Measurements from ENCODE around the gene KLHDC10.
"Not testable (repeated sequence)": the region's sequence is repeated elsewhere in the genome, so short reads cannot be mapped to it uniquely, and the experiment has no call there.

KLHDC10 gene

DNA sequence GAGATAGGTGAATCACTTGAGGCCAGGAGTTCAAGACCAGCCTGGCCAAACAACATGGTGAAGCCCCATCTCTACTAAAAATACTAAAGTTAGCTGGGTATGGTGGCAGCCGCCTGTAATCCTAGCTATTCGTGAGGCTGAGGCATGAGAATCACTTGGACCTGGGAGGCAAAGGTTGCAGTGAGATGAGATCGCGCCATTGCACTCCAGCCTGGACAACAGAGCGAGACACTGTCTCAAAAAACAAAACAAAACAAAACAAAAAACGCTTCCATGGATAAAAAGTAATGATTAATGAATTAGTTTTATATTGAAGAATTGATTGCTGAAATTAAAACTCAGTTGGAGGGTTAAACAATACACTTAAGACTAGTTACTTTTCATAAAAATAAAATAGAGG, 32.3 kb downstream of the KLHDC10 start:
- no peak for DNase-seq (ENCODE audit: low spot score)
- TF ChIP-seq, protein P1, sequence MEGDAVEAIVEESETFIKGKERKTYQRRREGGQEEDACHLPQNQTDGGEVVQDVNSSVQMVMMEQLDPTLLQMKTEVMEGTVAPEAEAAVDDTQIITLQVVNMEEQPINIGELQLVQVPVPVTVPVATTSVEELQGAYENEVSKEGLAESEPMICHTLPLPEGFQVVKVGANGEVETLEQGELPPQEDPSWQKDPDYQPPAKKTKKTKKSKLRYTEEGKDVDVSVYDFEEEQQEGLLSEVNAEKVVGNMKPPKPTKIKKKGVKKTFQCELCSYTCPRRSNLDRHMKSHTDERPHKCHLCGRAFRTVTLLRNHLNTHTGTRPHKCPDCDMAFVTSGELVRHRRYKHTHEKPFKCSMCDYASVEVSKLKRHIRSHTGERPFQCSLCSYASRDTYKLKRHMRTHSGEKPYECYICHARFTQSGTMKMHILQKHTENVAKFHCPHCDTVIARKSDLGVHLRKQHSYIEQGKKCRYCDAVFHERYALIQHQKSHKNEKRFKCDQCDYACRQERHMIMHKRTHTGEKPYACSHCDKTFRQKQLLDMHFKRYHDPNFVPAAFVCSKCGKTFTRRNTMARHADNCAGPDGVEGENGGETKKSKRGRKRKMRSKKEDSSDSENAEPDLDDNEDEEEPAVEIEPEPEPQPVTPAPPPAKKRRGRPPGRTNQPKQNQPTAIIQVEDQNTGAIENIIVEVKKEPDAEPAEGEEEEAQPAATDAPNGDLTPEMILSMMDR (conservative IDR thresholded peaks at IDR 0.05; ENCODE audit: low read depth) = no peak
- ChIA-PET POLR2A (ENCODE audit: low non-redundant PET) (no interaction called here), CTCF (no interaction called here)
- H3K27ac ChIP-seq = no peak overlapping the region

DNA sequence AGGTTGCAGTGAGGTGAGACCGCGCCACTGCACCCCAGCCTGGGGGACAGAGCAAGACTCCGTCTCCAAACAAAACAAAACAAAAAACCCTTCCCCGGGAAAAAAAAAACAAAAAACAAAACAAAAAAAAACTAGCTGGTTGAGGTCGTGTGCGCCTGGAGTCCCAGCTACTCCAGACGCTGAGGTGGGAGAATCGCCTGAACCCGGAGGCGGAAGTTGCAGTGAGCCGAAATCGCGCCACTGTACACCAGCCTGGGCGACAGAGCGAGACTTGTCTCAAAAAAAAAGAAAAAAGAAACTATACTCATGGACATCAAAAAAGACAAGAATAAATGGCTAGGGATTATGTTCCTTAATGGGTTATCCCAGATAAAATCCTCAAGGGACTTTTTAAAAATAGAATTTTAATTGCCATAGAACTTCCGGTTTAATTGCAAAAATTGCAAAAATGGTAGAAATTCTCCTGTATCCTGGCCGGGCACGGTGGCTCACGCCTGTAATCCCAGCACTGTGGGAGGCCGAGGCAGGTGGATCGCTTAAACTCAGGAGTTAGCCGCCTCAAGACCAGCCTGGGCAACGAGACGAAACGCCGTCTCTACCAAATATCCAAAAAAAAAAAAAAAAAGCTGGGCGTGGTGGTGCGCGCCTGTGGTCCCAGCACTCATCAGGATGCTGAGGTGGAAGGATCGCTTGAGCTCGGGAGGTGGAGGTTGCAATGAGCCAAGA, 37.8 kb downstream of the KLHDC10 start:
- POLR2A ChIA-PET (ENCODE audit: low non-redundant PET) = interaction anchor here (0.7 kb wide), 1 partner anchor 32 kb away, joined by 3 read pairs; no protein-coding TSS in a partner anchor
- CTCF ChIA-PET = no interaction called here
- no peak overlapping the region for H3K27ac ChIP-seq
- TF ChIP-seq, protein P1 (conservative IDR thresholded peaks at IDR 0.05; ENCODE audit: low read depth) = no peak
- no peak for DNase-seq (ENCODE audit: low spot score)

DNA sequence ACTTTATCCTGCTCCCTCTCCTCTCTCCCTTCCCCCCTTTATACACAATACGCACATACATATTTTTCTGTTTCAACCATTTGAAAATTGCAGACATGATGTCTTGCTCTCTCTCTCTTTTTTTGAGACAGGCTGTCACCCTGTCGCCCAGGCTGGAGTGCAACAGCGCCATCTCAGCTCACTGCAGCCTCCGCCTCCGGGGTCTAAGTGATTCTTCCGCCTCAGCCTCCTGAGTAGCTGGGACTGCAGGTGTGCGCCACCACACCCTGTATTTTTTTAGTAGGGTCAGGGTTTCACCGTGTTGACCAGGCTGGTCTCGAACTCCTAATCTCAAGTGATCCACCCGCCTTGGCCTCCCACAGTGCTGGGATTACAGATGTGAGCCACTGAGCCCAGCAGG, 38.5 kb downstream of the KLHDC10 start:
- no peak overlapping the region for H3K27ac ChIP-seq
- POLR2A ChIA-PET (ENCODE audit: low non-redundant PET) = no interaction called here
- no peak for DNase-seq (ENCODE audit: low spot score)
- TF ChIP-seq, protein P1 (conservative IDR thresholded peaks at IDR 0.05; ENCODE audit: low read depth) = no peak
- CTCF ChIA-PET = interaction anchor here (0.6 kb wide), 1 partner anchor 444 kb away, joined by 3 read pairs; no protein-coding TSS in a partner anchor

DNA sequence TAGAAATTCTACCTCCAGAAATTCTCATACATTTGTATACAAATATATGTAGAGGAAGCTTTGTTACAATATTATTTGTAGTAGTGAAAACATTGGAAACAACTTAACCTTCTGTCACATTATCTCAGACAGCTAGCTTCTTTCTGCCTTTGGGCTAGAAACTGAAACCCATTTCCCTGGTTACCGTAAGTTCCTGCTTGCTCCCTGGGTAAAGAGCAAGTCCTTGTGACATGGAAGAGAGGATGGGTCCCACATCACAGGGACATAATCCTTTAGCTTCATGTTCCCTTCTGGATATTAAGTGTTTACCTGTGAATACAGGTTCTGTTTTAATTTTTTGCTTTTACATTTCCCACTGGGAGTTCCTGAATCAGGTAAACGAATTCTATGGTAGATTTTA, 41.8 kb downstream of the KLHDC10 start:
- TF ChIP-seq, protein P1 (conservative IDR thresholded peaks at IDR 0.05; ENCODE audit: low read depth) = no peak
- no peak overlapping the region for H3K27ac ChIP-seq
- POLR2A ChIA-PET (ENCODE audit: low non-redundant PET) = no interaction called here
- DNase-seq (ENCODE audit: low spot score) = no peak
- CTCF ChIA-PET = interaction anchor here (0.7 kb wide), 1 partner anchor 623 kb away, joined by 3 read pairs; no protein-coding TSS in a partner anchor

DNA sequence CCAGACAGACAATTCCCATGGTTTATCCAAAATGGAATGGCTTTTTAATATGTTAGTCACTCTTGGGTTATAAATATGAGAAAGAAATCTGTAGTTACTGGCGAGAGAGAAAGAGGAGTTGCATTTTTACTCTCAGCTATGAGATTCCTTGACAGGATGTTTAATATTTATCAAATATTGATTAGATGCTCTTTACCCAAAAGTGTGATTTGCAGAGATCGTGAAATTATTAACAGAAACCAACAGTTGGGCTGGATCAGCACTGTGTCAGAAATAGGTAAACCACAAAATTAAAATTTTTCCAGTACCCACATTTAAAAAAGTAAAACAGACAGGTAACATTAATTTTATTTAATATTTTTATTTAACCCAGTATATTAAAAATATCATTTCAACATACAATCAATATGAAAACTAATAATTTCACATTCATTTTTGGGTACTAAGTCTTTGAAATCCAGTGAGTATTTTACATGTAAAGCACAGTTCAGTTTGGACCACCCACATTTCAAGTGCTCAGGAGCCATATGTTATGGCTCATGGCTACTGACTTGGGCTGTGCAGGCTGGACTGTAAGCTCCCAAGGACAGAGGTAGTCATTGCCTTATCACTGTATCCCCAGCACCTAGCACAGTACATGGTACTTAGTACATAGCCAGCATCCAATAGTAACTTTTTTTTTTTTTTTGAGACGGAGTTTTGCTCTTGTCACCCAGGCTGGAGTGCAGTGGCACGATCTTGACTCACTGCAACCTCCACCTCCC, 42.5 kb downstream of the KLHDC10 start:
- DNase-seq (ENCODE audit: low spot score) = no peak
- H3K27ac ChIP-seq = no peak overlapping the region
- POLR2A ChIA-PET (ENCODE audit: low non-redundant PET) = no interaction called here
- TF ChIP-seq, protein P1 (conservative IDR thresholded peaks at IDR 0.05; ENCODE audit: low read depth) = no peak
- CTCF ChIA-PET = no interaction called here

DNA sequence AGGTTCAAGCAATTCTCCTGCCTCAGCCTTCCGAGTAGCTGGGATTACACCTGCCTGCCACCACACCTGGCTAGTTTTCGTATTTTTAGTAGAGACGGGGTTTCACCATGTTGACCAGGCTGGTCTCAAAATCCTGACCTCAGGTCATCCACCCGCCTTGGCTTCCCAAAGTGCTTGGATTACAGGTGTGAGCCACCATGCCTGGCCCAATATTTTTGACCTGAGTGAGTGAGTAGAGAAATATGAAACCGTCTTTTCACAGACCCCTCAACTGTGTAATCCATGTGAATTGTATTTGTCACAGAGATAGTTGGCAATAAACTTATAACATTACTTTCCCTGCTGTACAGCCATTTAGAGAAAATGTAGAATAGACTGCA, 43.1 kb downstream of the KLHDC10 start:
- H3K27ac ChIP-seq; POLR2A ChIA-PET (ENCODE audit: low non-redundant PET); DNase-seq (ENCODE audit: low spot score): not testable (repeated sequence)
- CTCF ChIA-PET = interaction anchor here (0.6 kb wide), 1 partner anchor 1212 kb away, joined by 3 read pairs; no protein-coding TSS in a partner anchor

DNA sequence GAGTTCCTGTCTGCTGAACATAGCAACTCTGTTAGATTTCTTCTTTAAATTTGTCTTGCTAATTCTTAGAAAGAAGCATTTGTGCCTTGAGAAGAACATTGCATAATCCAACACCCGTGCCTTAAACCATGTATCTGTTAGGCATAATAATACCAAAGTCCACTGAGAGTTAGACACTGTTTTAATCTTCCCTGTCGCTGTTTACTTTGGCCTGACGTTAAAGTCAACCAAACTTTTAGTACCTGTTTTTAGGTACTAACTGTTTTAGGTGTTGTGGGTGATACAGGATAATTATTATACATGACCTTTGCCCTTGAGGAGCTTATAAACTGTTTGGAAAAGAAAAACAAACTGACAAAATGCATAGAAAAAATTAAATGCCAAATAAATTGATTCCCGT, 43.6 kb downstream of the KLHDC10 start:
- no peak for DNase-seq (ENCODE audit: low spot score)
- H3K27ac ChIP-seq = no peak overlapping the region
- ChIA-PET CTCF (interaction anchor here (0.6 kb wide), 1 partner anchor 1212 kb away, joined by 3 read pairs; no protein-coding TSS in a partner anchor), POLR2A (ENCODE audit: low non-redundant PET) (no interaction called here)
- TF ChIP-seq, protein P1 (conservative IDR thresholded peaks at IDR 0.05; ENCODE audit: low read depth) = no peak

Measured in RWPE1 (cell line).